Activated CD4-positive, alpha-beta T cell treated with anti-CD3 and anti-CD28 coated beads, Interleukin-2, amount 50 U/mL, for 24 hours (primary cell): ENCODE data around the gene PLEKHF1.

Source experiments
- DNase-seq, 2 donors: peaks; one replicate each; pipeline ENCODE4 v3.0.0-alpha.2; 2020; ENCODE audit warnings: low read depth in 1 of 2, low spot score in 1 of 2

PLEKHF1 gene

GRCh38 chr19:29634423-29635130 is 30.7 kb upstream of the PLEKHF1 start:
- DNase-seq: no peak

GRCh38 chr19:29635963-29636362 is 29.3 kb upstream of the PLEKHF1 start:
- DNase-seq: no peak

GRCh38 chr19:29636553-29637360 is 28.5 kb upstream of the PLEKHF1 start:
- DNase-seq: no peak

DNA sequence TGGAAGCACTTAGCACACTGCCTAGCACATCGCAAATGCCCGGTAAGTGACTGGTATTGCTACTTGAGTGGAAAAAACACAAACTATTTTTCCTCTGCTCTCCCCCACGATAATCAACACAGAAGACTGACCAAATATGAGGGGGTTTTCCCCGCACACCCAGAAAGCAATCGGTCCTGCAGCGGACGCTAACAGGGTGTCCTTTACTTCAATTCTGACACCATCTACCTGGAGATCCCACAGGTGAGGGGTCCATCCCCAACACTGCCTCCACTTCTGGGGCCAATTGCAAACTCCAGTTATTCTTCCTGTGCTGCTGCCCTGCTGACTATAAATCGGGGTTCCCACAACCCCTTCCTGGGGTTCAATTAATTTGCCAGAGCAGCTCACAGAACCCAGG is 26.2 kb upstream of the PLEKHF1 start:
- DNase-seq: no peak

DNA sequence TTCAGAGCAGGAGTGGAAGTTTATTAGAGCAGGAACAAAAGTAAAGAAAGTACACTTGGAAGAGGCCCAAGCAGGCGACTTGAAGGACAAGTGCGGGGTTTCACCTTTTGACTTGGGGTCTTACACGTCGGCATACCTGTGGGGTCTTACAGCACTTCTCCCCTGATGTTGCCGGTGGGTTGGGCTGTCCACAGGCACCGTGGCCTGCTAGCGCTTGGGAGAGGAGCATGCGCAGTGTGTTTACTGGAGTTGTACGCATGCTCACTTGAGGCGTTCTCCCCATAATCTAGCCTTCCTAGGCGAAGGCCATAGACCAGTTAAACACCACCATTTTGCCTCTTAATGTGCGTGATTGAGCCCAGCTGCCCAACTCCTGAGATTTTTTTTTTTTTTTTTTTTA is 25.0 kb upstream of the PLEKHF1 start:
- no peak for DNase-seq

DNA sequence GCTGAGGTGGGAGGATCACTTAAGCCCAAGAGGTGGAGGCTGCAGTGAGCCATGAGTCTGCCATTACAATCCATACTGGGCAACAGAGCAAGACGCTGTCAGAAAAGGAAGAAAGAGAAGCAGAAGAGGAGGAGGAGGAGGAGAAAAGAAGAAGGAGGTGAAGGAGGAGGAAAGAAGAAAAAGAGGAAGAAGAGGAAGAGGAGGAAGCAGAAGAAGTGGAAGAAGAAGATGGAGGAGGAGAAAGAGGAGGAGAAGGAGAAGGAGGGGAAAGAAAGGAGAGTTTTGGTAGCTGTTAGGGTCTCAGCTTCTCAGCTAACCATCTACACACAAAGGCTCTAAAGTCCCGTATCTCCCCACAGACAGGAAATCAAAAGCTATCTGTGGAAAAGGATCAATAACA is 23.7 kb upstream of the PLEKHF1 start:
- DNase-seq: no peak

DNA sequence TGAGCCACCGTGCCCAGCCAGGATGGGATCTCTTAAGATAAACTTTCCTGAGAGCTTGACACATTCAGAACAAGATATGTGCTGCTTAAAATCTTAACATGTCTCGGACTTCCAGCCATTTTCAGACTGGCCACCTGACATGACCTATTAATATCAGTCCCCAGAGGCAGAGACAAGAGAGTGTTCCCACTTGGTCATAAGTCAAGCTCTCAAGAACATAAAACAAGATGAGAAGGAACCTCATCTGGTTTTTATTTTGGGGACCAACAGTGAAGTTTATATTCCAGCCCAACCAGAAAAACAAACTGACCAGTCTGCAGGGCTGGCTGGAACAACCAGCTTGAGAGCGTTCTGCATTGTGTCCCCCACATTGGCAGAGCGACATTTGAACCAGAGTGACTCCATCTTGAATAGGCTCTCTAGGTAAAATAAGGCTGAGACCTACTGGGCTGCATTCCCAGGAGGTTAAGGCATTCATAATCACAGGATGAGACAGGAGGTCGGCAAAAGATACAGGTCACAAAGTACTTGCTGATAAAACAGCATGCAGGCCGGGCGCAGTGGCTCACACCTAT is 21.8 kb upstream of the PLEKHF1 start:
- no peak for DNase-seq

GRCh38 chr19:29644210-29644609 is 21.1 kb upstream of the PLEKHF1 start:
- DNase-seq: no peak

GRCh38 chr19:29645491-29645867 is 19.8 kb upstream of the PLEKHF1 start:
- DNase-seq: no peak

GRCh38 chr19:29645911-29646310 is 19.4 kb upstream of the PLEKHF1 start:
- DNase-seq: no peak

DNA sequence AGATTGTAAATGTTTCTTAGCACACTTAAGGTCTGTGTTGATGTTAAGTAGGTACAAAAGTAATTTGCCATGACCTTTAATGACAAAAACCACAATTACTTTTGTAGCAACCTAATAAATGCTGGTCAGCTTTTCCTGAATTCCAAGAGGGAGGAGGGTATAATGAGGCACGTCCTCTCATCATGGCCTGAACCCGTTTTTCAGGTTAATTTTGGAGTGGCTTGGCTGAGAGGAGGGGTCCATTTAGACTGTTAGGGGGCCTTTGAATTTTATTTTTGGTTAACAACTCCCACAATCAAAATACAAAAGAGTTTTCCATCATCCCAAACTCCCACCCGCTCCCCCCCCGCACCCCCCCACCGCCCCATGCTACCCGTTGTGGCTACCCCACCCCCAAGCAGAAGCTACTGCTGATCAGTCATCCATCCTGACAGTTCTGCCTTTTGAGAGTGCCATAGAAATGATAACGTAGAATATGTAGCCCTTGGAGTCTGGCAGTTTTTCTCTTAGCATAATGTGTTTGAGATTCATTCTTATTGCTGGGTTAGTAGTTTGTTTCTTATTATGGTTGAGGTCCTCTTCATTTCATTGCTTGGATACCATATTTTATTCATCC is 14.4 kb upstream of the PLEKHF1 start:
- DNase-seq: no peak

DNA sequence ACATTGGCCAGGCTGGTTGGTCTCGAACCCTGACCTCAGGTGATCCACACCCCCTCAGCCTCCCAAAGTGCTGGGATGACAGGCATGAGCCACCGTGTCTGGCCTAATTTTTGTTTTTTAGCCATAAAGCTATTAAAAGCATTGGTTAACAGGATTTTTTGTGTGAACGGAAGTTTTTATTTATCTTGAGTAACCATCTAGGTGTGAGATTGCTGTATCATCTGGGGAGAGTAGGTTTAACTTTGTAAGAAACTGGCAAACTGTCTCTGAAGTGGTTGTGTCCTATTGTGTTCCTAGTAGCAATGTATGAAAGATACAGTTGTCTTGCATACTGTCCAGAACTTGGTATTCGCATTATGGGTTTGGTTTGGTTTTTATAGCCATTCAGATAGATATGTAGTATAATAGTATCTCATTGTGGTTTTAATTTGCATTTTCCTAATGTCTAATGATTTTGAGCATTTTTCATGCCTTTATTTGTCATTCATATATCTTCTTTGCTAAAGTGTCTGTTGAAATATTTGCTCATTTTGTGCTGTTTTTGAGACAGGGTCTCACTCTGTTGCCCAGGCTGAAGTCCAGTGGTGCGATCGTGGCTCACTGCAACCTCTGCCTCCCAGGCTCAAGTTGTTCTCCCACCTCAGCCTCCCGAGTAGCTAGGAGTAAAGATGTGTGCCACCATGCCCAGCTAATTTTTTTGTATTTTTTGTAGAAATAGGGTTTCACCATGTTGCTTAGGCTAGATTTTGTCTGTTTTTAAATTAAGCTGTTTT is 13.5 kb upstream of the PLEKHF1 start:
- no peak for DNase-seq

DNA sequence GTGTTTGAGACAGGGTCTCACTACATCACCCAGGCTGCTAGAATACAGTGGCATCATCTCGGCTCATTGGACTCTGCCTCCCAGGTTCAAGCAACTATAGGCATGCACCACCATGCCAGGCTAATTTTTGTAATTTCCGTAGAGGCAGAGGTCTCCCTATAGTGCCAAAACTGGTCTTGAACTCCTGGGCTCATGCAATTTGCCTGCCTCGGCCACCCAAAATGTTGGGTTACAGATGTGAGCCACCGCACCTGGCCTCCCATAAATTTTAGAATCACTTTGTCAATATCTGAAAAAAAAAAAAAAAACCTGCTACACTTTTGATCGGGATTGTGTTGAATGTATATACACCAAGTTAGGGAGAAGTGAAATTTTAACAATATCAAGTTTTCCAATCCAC is 11.9 kb upstream of the PLEKHF1 start:
- DNase-seq: no peak

DNA sequence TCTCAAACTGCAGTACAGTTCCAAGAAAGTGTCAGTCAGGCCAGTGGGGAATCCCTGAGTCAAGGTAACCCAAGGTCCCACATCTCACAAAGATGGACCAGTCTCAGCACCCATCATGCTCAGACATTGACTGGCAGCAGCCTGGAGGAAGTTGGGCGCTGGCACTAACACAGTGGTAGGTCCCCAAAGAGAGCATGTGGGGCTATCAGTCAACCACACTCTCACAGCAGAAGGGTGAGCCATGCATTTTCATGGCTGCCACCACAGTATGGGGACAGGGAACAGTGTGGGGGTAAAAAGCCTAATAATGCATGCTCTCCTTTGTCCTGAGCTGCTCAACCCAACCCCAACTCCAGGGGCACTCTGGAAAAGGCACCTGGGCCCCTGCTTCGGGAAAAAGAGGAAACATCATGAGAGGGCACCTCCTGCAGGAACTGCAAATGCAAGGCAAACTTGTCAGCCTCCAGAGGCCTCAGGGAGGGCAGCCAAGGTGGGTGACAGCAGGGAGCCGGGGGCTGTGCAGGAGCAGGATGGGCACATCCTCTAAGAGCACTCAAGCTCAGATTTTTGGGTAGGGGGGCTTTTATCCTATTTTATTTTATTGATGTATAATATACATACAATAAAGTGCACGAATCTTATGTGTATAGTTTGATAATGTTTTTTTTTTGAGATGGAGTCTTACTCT is 9.5 kb upstream of the PLEKHF1 start:
- DNase-seq: no peak

DNA sequence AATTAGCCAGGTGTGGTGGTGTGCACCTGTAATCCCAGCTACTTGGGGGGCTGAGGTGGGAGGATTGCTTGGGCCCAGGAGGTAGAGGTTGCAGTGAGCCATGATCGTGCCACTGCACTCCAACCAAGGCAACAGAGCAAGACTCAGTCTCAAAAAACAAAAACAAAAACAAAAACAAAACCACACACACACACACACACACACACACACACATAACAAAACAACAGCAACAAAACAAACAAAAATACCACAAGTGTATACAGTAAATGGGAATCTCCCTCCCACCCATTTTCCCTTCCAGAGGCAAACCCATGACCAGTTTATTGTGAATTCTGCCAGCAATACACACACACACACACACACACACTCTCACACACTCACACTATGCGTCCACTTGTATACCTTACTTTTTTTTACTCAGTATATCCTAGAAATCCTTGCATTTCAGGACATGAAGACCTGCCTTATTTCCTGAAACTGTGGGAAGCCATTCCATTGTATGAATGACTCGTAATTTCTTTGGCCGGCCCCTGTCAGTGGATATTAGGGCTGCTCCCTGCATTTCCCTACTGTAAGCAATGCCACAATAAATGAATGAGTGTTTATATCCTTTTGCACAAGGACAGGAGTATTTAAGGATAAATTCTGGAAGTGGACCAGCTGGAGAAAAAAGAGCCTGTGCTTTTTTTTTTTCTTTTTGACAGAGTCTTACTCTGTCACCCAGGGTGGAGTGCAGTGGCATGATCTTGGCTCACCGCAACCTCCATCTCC is 6.9 kb upstream of the PLEKHF1 start:
- no peak for DNase-seq

DNA sequence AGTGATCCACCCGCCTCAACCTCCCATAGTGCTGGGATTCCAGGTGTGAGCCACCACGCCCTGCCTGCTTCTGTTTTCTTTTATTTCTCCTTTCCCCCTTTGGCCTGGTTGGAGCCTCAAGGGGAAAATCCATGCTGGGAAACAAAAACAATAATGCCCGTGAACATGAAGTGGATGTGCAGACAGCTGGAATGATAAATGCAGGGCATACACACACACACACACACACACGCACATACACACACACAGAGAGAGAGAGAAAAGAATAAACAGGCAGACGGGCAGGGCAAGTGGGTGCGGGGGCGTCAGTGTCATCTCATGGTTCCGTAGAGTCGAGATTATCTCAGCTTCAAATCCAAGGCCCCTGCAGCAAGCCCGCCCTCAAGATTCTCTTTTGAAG is 4.4 kb upstream of the PLEKHF1 start:
- DNase-seq: no peak

DNA sequence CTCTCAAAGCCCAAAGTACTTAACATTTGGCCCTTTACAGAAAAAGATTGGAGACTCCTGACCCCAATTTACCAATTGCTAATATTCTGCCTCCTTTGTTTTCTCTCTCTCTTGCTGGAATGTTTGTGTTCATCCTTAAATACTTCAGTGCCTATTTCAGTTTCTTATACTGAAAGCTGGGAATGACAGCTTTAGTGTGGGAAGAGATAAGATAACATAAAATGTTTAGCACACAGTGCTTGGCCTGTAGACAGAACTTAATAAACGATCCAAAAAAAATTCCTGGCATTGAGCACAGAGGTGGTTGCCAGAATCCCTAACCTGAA is 3.0 kb upstream of the PLEKHF1 start:
- DNase-seq: no peak

DNA sequence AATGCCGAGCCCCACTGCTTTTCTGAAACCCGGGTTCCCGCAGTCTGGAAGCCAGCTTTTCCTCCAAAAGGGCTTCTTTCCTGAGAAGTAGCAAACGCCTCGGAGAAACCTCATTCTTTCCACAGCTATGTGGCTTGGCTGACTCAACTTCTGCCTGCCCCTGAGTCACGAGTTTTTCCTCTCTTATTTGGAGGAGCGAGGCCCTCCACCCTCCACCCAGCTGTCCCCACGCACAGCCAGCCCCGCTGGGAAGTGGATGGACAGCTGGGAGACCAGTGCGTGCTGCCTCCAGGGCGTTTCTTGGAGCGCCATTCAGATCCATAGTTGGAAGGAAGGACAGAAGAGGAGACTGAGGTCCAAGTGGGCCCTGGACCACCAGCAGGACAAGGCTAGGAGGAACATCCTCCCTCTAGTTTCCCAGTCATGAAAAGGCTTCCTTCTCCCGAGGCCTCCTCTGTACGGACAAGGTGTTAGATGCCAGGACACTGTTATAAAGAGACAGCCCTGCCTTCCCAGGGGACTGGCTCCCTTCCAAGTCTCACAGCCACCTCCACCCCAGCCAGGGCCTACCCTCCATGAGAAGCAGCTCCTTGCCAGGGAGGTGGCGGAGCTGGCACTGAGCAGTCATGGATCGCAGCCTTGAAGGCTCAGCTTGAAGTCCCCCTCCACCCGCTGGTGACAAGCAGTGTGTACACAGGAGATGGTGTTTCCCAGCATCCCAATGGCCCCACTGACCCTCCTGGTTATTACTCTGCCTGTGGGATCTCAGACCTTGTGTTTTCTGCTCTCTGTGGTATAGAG is 2.5 kb upstream of the PLEKHF1 start:
- DNase-seq: no peak
